IPS-18c (cell line): Measurements from ENCODE around the gene WDPCP.

Experiments
- H3K4me3 ChIP-seq: 2 replicates; pipeline ENCODE4 v1.7.0; 2013; ENCODE audit warnings: low read depth, mild to moderate bottlenecking, low read length, moderate library complexity; ENCODE audit not compliant: insufficient read depth
- H3K9me3 ChIP-seq: one replicate; pipeline ENCODE4 v1.6.1; 2013; ENCODE audit warnings: mild to moderate bottlenecking, low read length, moderate library complexity; ENCODE audit not compliant: control insufficient read depth, insufficient read depth

WDPCP gene

GRCh38 chr2:63272560-63272959 lies 315.7 kb downstream of the WDPCP start:
- Histone ChIP-seq H3K9me3 (no peaks in the 10 kb centered on the region), H3K4me3 (no peak overlapping the region)

DNA sequence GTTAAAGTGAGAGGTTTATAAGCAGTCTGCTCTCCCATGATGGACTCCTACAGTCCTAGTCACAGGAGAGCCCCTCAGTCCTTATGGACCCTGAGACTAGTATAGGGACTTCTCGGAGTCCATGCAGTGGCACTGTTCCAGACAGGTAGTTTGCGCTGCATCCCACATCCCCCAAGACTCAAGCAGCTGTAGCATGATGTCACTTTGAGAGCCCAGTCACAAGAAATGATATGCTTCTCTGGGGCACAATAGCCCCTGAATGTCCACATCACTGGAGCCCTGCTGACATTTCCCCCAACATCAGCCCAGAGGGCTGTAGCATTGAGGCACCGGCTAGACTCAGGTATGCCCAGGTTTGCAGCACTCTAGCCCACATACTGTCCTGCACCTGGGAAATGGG lies 317.6 kb downstream of the WDPCP start:
- Histone ChIP-seq H3K9me3 (no peaks in the 10 kb centered on the region), H3K4me3 (no peak overlapping the region)

DNA sequence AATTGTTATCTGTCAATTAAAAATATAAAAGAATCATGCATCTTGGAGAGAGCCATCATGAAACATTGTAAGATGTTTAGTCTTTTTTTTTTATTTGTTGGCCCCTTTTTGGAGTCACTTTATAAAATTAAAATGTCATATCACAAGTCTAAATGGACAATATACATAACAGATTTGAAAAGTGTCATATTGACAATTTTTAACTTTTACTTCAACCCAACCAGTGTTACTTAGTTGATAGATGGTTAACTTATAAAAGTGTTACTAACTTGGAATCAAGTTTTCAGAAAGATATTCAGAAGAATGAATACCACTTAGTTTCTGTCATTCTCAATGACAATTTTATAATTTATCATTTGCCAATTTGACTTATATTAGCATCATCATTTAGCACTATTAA lies 319.3 kb downstream of the WDPCP start:
- H3K4me3 ChIP-seq = no peak overlapping the region
- no peaks in the 10 kb centered on the region for H3K9me3 ChIP-seq

DNA sequence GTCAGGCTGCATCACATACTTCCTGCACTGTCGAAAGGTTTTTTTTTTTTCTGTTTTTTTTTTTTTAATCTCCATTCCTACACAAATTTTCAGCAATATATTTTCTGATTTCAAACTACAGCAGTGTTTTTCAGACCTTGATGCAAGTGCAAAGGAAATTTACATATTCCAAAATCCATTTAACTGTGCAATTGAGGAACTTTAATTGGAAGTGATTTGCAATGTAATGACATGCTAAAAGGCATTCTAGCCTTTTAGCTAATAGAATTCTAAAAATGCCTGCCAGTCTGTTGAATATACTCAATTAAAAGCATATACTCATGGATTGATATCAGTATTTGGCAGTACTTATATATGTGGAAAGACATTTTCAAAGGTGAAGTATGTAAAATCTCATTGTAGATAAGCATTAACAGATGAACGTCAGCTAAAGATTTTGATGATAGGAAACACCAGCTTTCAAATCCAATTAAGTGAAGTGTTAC lies 327.1 kb downstream of the WDPCP start:
- Histone ChIP-seq H3K9me3 (no peaks in the 10 kb centered on the region), H3K4me3 (no peak overlapping the region)

- H3K4me3 ChIP-seq = no peak overlapping the region
- H3K9me3 ChIP-seq = no peaks in the 10 kb centered on the region
Observed at GRCh38 chr2:63257473-63257872, 330.8 kb downstream of the WDPCP start.

DNA sequence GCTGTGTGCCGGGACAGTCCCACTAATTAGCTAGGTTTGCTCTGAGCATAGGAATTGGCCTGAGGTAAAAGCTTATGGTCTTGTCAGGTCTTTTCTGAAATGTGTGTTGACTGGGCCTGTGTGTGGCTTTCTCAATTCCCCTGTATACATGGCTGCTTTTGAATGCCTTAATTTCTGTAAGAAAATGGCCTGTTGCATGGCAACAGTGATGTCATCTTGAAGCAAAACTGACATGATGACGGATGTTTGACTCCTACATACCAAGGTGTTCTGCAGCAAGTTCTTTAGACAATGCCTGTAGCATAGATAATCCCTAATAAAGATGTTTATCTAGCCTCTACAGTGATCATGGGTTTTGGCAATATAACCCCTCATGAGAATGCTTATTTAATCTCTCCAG lies 339.1 kb downstream of the WDPCP start:
- no peaks in the 10 kb centered on the region for H3K9me3 ChIP-seq
- no peak overlapping the region for H3K4me3 ChIP-seq

GRCh38 chr2:63242747-63243146 lies 345.5 kb downstream of the WDPCP start:
- Histone ChIP-seq H3K9me3 (no peaks in the 10 kb centered on the region), H3K4me3 (no peak overlapping the region)

DNA sequence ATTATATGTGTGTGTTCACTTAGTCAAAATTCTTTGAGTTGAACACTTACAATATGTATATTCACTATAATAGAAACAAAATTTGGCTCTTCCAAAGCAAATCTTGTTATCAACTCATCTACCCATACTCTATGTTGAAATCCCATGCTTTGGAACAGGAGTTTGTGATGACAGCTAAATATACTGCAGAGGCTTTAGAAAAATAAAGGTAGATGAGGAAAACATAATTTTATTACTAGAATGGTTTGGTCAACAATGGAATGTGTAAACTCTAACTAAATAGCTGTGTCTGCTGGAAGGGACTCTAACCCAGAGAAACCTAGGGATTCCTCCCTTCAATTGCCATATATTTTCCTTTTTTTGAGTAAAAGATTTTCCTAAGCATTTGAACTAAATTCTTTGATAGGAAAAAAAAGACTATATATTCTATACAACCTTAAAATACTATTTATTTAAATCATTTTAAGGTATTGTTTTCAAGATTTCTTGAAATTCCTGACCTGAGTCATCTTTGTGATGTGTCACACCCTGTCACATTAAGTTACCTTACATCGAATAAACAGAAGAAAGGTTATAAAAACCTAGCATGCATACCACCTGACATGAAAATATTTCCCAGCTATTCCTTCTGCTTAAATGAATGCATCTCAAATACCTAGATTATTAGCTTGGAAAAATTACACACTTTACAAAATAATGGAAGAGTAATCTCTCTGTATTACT lies 362.2 kb downstream of the WDPCP start:
- Histone ChIP-seq H3K4me3 (no peak overlapping the region), H3K9me3 (no peaks in the 10 kb centered on the region)

- no peaks in the 10 kb centered on the region for H3K9me3 ChIP-seq
- no peak overlapping the region for H3K4me3 ChIP-seq
Observed at GRCh38 chr2:63218800-63219526, 369.3 kb downstream of the WDPCP start.

- no peak overlapping the region for H3K4me3 ChIP-seq
- peaks cover 2% of the 10 kb centered on the region for H3K9me3 ChIP-seq
Observed at GRCh38 chr2:63195310-63195709, 393.0 kb downstream of the WDPCP start.

GRCh38 chr2:63194175-63194574 lies 394.1 kb downstream of the WDPCP start:
- Histone ChIP-seq H3K4me3 (no peak overlapping the region), H3K9me3 (peaks cover 2% of the 10 kb centered on the region)

DNA sequence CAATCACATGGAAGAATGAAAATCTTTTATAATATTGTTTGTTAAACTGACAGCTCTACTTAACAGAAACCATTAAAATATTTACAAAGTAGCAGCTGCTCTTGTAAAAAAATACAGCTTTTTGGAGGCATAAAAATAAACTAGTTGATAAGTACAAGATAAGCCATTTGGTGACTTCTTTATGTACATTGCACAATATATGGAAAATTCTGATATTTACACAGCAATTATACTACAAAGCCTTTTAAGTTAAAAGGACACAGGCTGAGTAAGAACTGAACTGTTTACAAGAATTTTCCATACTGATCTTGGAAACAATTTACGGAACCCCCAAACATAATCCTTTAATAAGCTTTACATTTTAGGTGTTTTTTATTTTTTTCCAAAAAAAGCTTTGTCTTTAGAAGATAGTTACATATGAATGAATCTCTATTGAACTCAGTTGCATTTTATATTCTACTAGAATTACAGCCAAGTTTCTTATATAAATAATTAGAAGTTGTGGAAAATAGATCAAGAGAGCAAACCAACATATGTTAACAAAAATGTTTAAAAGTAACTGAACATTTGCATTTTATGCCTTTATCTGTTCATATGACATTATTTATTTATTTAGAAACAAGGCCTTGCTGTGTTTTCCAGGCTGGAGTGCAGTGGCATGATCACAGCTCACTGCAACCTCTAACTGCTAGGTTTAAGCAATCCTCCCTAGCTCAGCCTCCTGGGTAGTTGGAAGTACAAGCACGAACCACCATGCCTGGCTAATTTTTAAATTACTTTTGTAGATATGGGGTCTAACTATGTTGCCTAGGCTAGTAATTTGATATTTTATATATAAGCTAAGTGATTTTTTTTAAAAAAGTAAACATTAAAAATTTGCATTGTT lies 395.1 kb downstream of the WDPCP start:
- Histone ChIP-seq H3K4me3 (no peak overlapping the region), H3K9me3 (peaks cover 2% of the 10 kb centered on the region)

- peaks cover 2% of the 10 kb centered on the region for H3K9me3 ChIP-seq
- H3K4me3 ChIP-seq = no peak overlapping the region
Observed at GRCh38 chr2:63192169-63192888, 395.9 kb downstream of the WDPCP start.

GRCh38 chr2:63189026-63189425 lies 399.3 kb downstream of the WDPCP start:
- Histone ChIP-seq H3K4me3 (no peak overlapping the region), H3K9me3 (peaks cover 2% of the 10 kb centered on the region)

DNA sequence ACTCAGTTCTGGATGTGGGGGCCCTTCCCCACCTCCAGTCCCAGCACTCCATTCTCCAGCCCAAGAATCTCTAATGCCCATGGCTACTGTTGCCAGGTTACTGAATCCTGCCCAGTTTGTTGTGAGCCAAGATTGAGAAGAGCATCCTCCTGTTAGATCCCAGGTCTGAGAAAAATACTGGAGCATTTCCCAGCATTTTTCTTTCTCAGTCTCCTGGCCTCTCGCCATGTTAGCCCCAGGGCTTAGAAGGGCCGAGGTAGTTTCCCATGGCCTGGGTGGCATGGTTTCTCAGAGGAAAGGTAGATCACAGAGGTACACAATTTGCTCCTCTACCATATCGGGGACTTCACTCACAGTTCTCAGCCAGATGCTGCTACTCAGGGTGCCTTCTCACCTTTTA lies 401.9 kb downstream of the WDPCP start:
- H3K4me3 ChIP-seq = no peak overlapping the region
- H3K9me3 ChIP-seq = peaks cover under 1% of the 10 kb centered on the region

DNA sequence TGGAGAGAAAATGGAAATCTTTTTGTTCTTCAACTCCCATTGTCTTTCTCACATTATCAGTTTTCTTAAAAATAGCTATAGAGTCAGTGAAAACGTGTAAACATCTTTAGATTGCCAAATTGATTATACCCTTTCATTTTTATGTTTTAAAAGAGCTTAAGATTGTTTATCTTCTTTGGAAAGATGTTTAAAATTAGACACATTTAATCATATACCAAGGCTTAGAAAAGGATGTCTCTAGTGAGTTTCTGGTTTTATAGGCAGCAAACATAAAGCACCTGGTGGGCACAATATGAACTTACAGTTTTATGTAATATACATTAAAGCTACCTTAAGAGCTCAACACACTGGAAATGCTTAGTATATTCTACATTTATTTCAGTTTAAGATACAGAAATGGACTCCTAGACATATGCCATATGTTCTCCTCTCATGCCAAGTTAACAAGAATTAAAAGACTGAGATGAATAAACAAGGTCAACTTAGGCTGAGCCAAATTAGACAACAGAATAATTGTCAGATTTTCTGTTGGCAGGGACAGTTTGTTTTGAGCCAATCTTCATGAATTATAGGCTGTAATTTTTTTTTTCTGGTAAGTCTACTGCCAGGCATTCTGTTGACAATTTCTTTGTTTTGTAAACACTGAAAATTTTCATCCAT lies 425.0 kb downstream of the WDPCP start:
- peaks cover 2% of the 10 kb centered on the region for H3K9me3 ChIP-seq
- H3K4me3 ChIP-seq = no peak overlapping the region

DNA sequence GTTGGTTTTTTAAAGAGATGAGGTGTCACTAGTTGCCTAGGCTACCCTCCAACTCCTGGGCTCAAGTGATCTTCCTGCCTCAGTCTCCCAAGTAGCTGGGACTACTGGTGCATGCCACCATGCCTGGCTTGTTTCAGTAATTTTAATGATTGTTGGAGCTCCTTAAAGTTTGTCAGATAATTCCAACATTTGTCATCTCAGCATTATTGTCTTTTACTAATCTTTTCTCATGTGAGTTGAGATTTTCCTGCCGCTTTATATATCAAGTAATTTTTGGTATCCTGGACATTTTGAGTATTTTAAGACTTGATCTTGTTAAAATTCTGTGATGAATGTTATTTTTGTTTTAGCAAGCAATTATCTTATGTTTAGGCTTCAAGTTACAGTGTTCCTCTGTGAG lies 429.0 kb downstream of the WDPCP start:
- H3K4me3 ChIP-seq = no peak overlapping the region
- H3K9me3 ChIP-seq = no peaks in the 10 kb centered on the region
